GM10266 (cell line): Measurements from ENCODE around the gene SAP25.
"Not testable (repeated sequence)": the region's sequence is repeated elsewhere in the genome, so short reads cannot be mapped to it uniquely, and the experiment has no call there.

Experiments
- DNase-seq: peaks from one replicate; pipeline ENCODE4 v3.0.0; 2012; ENCODE audit errors: extremely low spot score
- CTCF ChIP-seq: IDR thresholded peaks from 2 replicates; pipeline ENCODE4 v1.5.1; 2012; ENCODE audit warnings: mild to moderate bottlenecking, low read depth; ENCODE audit not compliant: control insufficient read depth, insufficient read depth; ENCODE audit errors: missing control alignments

The SAP25 gene

GRCh38 chr7:100544386-100544785, 29.3 kb downstream of the SAP25 start:
- TF ChIP-seq CTCF: no peak
- no peak for DNase-seq

- TF ChIP-seq CTCF: no peak
- DNase-seq: no peak
Observed at GRCh38 chr7:100543586-100543985, 30.1 kb downstream of the SAP25 start.

GRCh38 chr7:100541309-100541708, 32.4 kb downstream of the SAP25 start:
- DNase-seq: not testable (repeated sequence)

GRCh38 chr7:100540073-100540723, 33.5 kb downstream of the SAP25 start:
- no peak for DNase-seq
- TF ChIP-seq CTCF: no peak

- no peak for DNase-seq
- TF ChIP-seq CTCF: no peak
Observed at GRCh38 chr7:100539436-100540006, 34.2 kb downstream of the SAP25 start.

- no peak for TF ChIP-seq CTCF
- DNase-seq: peak; percentile 98
Observed at GRCh38 chr7:100538654-100539435, 34.9 kb downstream of the SAP25 start, which contains the start of gene AGFG2. Gene AGFG2, plus strand, starts transcription at chr7:100539203. Its CDS starts 144 bp downstream, at chr7:100539347.

GRCh38 chr7:100538348-100538653, 35.4 kb downstream of the SAP25 start:
- DNase-seq: no peak
- no peak for TF ChIP-seq CTCF

- DNase-seq: not testable (repeated sequence)
Observed at GRCh38 chr7:100536695-100537094, 37.0 kb downstream of the SAP25 start.

GRCh38 chr7:100535982-100536381, 37.7 kb downstream of the SAP25 start:
- DNase-seq: not testable (repeated sequence)
